Thoracic aorta (tissue), 2 donors: Measurements from ENCODE around the gene TOX2. TPM values are rescaled to one million over a fixed set of nuclear protein-coding genes. Genes with fewer than 3 reads are reported as not detected.
A peak's percentile ranks its signal among the peaks of the same experiment; 100 is the strongest.

Source experiments
- ATAC-seq: fragments of 150-250 bp; one replicate; pipeline ENCODE4 v1.8.0; 2017; ENCODE audit warnings: low read depth; ENCODE audit not compliant: insufficient number of reproducible peaks, low FRiP score
- DNase-seq: peaks from one replicate; pipeline ENCODE4 v3.0.0-alpha.2; 2020; ENCODE audit warnings: low spot score
- H3K27ac ChIP-seq, 2 donors: fragments of 200-600 bp; sonication (generic); 1 replicate in 1 of 2; 2 replicates in 1 of 2; pipeline ENCODE4 v1.5.1; 2016; ENCODE audit warnings: mild to moderate bottlenecking in 2 of 2, moderate library complexity in 2 of 2
- H3K27me3 ChIP-seq: fragments of 200-600 bp; sonication (generic); replicated peaks from 2 replicates; pipeline ENCODE4 v1.6.0; 2016; ENCODE audit warnings: mild to moderate bottlenecking; ENCODE audit not compliant: insufficient read depth
- H3K36me3 ChIP-seq: fragments of 200-600 bp; sonication (generic); one replicate; pipeline ENCODE4 v1.5.1; 2016
- H3K4me1 ChIP-seq, 2 donors: fragments of 200-600 bp; sonication (generic); 1 replicate in 1 of 2; 2 replicates in 1 of 2; pipeline versions ENCODE4 v1.5.1 to v1.6.0; 2016; ENCODE audit warnings: low read depth in 2 of 2, mild to moderate bottlenecking in 1 of 2; ENCODE audit not compliant: control insufficient read depth in 1 of 2
- H3K4me3 ChIP-seq: fragments of 200-600 bp; sonication (generic); 2 replicates; pipeline ENCODE4 v1.5.1; 2016; ENCODE audit warnings: mild to moderate bottlenecking
- H3K9me3 ChIP-seq: fragments of 200-600 bp; sonication (generic); 2 replicates; pipeline ENCODE4 v1.5.1; 2016
- CTCF ChIP-seq: fragments of 200-600 bp; sonication (generic); IDR thresholded peaks from one replicate; pipeline ENCODE4 v1.5.1; 2019; ENCODE audit warnings: antibody characterized with exemption
- total RNA-seq, 2 donors: library from RNA; depleted of rRNA; stranded (reverse); fragments of >200 nt; gene quantifications; one replicate each; pipeline versions ENCODE4 v1.1.0 to v1.2.3, GENCODE V29; 2016

TOX2 gene
- total RNA-seq, 2 donors from 2014 or later = 4.2 to 14.6 TPM

DNA sequence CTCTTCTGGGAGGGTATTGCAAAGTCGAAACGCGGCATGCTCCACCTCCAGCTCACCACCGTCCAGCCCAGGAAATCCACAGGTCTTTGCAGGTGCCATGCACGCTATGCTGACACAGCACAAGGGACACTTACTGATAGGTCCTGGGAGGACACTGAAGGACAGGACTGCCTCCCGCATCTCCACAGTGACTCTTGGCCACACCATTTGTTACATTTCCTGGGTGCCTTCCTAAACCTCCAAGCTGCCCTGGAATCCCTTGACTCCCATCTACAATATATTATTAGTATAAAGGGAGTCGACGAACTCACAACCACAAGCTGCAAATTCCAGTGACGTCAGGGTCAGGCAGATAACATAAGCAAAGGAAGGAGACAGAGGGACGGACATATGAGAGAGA lies 165.4 kb downstream of the TOX2 start:
- H3K27ac ChIP-seq = no peak overlapping the region
- no peak for ATAC-seq

DNA sequence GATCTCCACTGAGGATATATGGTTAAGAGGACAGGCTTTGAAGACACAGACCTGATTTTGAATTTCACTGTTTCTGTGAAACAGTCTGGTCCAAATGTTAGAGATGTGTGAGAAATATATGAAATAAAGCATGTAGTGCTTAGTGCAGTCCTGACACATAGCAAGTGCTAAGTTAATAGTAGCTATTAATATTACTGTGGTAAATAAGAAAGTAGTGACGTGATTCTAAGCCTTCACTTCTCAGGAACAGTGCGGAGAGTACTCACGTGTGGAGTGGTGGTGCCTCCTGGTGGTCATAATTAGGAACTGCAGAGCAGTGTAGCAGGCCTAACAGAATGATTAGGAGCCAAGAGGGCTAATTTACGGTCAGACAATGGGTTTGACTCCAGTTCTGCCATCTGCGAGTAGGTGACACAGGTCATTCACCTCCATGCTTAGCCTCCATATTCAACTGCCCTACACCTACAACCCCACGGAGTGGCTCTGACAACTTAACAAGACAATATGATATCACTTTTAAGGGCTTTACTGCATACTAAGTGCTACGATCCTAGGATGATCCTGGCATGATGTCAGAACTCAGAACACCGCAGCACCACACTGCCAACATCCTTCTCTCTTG lies 166.1 kb downstream of the TOX2 start:
- Histone ChIP-seq H3K9me3 (no peaks in the 10 kb centered on the region), H3K4me3 (no peak overlapping the region), H3K27me3 (no peaks in the 10 kb centered on the region), H3K36me3 (no peaks in the 10 kb centered on the region), H3K27ac (no peak overlapping the region), H3K4me1 (no peaks in the 10 kb centered on the region)
- ATAC-seq (peak; percentile 30), DNase-seq (no peak)
- TF ChIP-seq CTCF = peak; percentile 99

More for the DNA sequence above, 165.4 kb downstream of the TOX2 start:
- no peaks in the 10 kb centered on the region for H3K27me3 ChIP-seq
- no peaks in the 10 kb centered on the region for H3K36me3 ChIP-seq
- no peak for DNase-seq
- H3K4me1 ChIP-seq = peaks cover 0 to under 1% of the 10 kb centered on the region in 2 donors
- no peak for TF ChIP-seq CTCF
- no peaks in the 10 kb centered on the region for H3K9me3 ChIP-seq
- no peak overlapping the region for H3K4me3 ChIP-seq

- no peaks in the 10 kb centered on the region for H3K4me1 ChIP-seq
- H3K27ac ChIP-seq = no peak overlapping the region
- no peaks in the 10 kb centered on the region for H3K27me3 ChIP-seq
- no peaks in the 10 kb centered on the region for H3K36me3 ChIP-seq
- DNase-seq (no peak), ATAC-seq (no peak)
- no peaks in the 10 kb centered on the region for H3K9me3 ChIP-seq
- no peak for TF ChIP-seq CTCF
- no peak overlapping the region for H3K4me3 ChIP-seq
These were observed 166.8 kb downstream of the TOX2 start for GRCh38 chr20:44081476-44081875.

DNA sequence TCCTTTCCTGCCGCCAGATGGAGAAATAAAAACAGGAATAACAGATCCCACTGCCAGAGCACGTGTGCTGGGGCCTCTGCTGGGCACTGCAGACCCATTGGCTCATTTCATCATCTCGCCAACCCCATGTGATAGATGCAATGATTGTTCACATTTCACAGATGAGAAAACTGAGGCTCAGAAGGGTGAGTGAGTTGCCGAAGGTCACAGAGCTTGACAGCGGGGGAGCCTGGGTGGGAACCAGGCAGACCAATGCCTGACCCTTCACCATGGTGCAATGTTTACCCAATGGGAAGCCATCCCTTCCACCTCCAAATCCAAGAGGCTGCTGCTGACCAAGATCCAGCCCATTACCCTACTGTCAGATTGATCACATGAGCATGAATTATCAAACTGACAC lies 167.2 kb downstream of the TOX2 start:
- no peak for DNase-seq
- no peak overlapping the region for H3K27ac ChIP-seq
- peaks cover 0 to under 1% of the 10 kb centered on the region in 2 donors for H3K4me1 ChIP-seq

More for the DNA sequence above, 167.2 kb downstream of the TOX2 start:
- Histone ChIP-seq H3K27me3 (no peaks in the 10 kb centered on the region), H3K4me3 (no peak overlapping the region), H3K36me3 (no peaks in the 10 kb centered on the region), H3K9me3 (no peaks in the 10 kb centered on the region)
- ATAC-seq = no peak
- no peak for TF ChIP-seq CTCF
